IPS-18a (cell line): ENCODE measurements around the gene GPRIN3.

Experiments
- H3K27ac ChIP-seq: one replicate; pipeline ENCODE4 v1.5.1; 2013; ENCODE audit warnings: low read length
- H3K27me3 ChIP-seq: one replicate; pipeline ENCODE4 v1.6.1; 2013; ENCODE audit warnings: mild to moderate bottlenecking, low read length; ENCODE audit not compliant: control insufficient read depth, insufficient read depth
- H3K36me3 ChIP-seq: one replicate; pipeline ENCODE4 v1.6.1; 2013; ENCODE audit warnings: low read depth, low read length; ENCODE audit not compliant: control insufficient read depth
- H3K4me1 ChIP-seq: one replicate; pipeline ENCODE4 v1.6.1; 2013; ENCODE audit warnings: low read depth, low read length; ENCODE audit not compliant: control insufficient read depth
- H3K4me3 ChIP-seq: one replicate; pipeline ENCODE4 v1.5.1; 2013; ENCODE audit warnings: low read length
- H3K9ac ChIP-seq: one replicate; pipeline ENCODE4 v1.6.1; 2013; ENCODE audit warnings: mild to moderate bottlenecking, low read length, moderate library complexity
- H3K9me3 ChIP-seq: one replicate; pipeline ENCODE4 v1.6.1; 2013; ENCODE audit warnings: low read depth, low read length; ENCODE audit not compliant: control insufficient read depth

The GPRIN3 gene

GRCh38 chr4:89288430-89288829, 19.2 kb downstream of the GPRIN3 start:
- no peak overlapping the region for H3K27ac ChIP-seq
- H3K9ac ChIP-seq: no peak overlapping the region
- H3K27me3 ChIP-seq: no peaks in the 10 kb centered on the region
- no peak overlapping the region for H3K4me3 ChIP-seq
- no peaks in the 10 kb centered on the region for H3K9me3 ChIP-seq
- H3K4me1 ChIP-seq: no peaks in the 10 kb centered on the region
- no peaks in the 10 kb centered on the region for H3K36me3 ChIP-seq

GRCh38 chr4:89287945-89288344, 19.7 kb downstream of the GPRIN3 start:
- H3K27ac ChIP-seq: no peak overlapping the region
- no peaks in the 10 kb centered on the region for H3K9me3 ChIP-seq
- H3K4me1 ChIP-seq: no peaks in the 10 kb centered on the region
- H3K36me3 ChIP-seq: no peaks in the 10 kb centered on the region
- no peaks in the 10 kb centered on the region for H3K27me3 ChIP-seq
- H3K9ac ChIP-seq: no peak overlapping the region
- no peak overlapping the region for H3K4me3 ChIP-seq

GRCh38 chr4:89285745-89286144, 21.9 kb downstream of the GPRIN3 start:
- Histone ChIP-seq H3K36me3 (no peaks in the 10 kb centered on the region), H3K4me3 (no peak overlapping the region), H3K27ac (no peak overlapping the region), H3K4me1 (no peaks in the 10 kb centered on the region), H3K27me3 (no peaks in the 10 kb centered on the region), H3K9ac (no peak overlapping the region), H3K9me3 (no peaks in the 10 kb centered on the region)

- Histone ChIP-seq H3K27ac (no peak overlapping the region), H3K4me3 (no peak overlapping the region)
These were observed 22.8 kb downstream of the GPRIN3 start for GRCh38 chr4:89284828-89285227.

GRCh38 chr4:89284020-89284424, 23.6 kb downstream of the GPRIN3 start:
- H3K36me3 ChIP-seq: no peaks in the 10 kb centered on the region
- no peak overlapping the region for H3K4me3 ChIP-seq
- no peak overlapping the region for H3K27ac ChIP-seq
- H3K9me3 ChIP-seq: no peaks in the 10 kb centered on the region
- H3K4me1 ChIP-seq: no peaks in the 10 kb centered on the region
- no peak overlapping the region for H3K9ac ChIP-seq
- H3K27me3 ChIP-seq: no peaks in the 10 kb centered on the region

More at GRCh38 chr4:89284828-89285227, 22.8 kb downstream of the GPRIN3 start:
- Histone ChIP-seq H3K27me3 (no peaks in the 10 kb centered on the region), H3K4me1 (no peaks in the 10 kb centered on the region), H3K9me3 (no peaks in the 10 kb centered on the region), H3K9ac (no peak overlapping the region), H3K36me3 (no peaks in the 10 kb centered on the region)

GRCh38 chr4:89283226-89284009, 24.2 kb downstream of the GPRIN3 start:
- Histone ChIP-seq H3K9me3 (no peaks in the 10 kb centered on the region), H3K4me3 (no peak overlapping the region), H3K4me1 (no peaks in the 10 kb centered on the region), H3K36me3 (no peaks in the 10 kb centered on the region), H3K9ac (no peak overlapping the region), H3K27me3 (no peaks in the 10 kb centered on the region), H3K27ac (no peak overlapping the region)

GRCh38 chr4:89279385-89279784, 28.2 kb downstream of the GPRIN3 start:
- Histone ChIP-seq H3K27ac (no peak overlapping the region), H3K4me3 (no peak overlapping the region), H3K27me3 (no peaks in the 10 kb centered on the region)

GRCh38 chr4:89277412-89277811, 30.2 kb downstream of the GPRIN3 start:
- Histone ChIP-seq H3K9ac (no peak overlapping the region), H3K27ac (no peak overlapping the region), H3K4me3 (no peak overlapping the region), H3K4me1 (no peaks in the 10 kb centered on the region), H3K9me3 (no peaks in the 10 kb centered on the region), H3K36me3 (no peaks in the 10 kb centered on the region), H3K27me3 (no peaks in the 10 kb centered on the region)

More at GRCh38 chr4:89279385-89279784, 28.2 kb downstream of the GPRIN3 start:
- no peaks in the 10 kb centered on the region for H3K36me3 ChIP-seq
- no peaks in the 10 kb centered on the region for H3K9me3 ChIP-seq
- no peaks in the 10 kb centered on the region for H3K4me1 ChIP-seq
- H3K9ac ChIP-seq: no peak overlapping the region

GRCh38 chr4:89276296-89276695, 31.3 kb downstream of the GPRIN3 start:
- H3K27me3 ChIP-seq: no peaks in the 10 kb centered on the region
- no peak overlapping the region for H3K9ac ChIP-seq
- H3K36me3 ChIP-seq: no peaks in the 10 kb centered on the region
- no peaks in the 10 kb centered on the region for H3K4me1 ChIP-seq
- no peaks in the 10 kb centered on the region for H3K9me3 ChIP-seq
- no peak overlapping the region for H3K4me3 ChIP-seq
- H3K27ac ChIP-seq: no peak overlapping the region

GRCh38 chr4:89275587-89275986, 32.0 kb downstream of the GPRIN3 start:
- H3K27me3 ChIP-seq: no peaks in the 10 kb centered on the region
- H3K36me3 ChIP-seq: no peaks in the 10 kb centered on the region
- no peak overlapping the region for H3K4me3 ChIP-seq
- no peak overlapping the region for H3K27ac ChIP-seq
- H3K9me3 ChIP-seq: no peaks in the 10 kb centered on the region
- H3K9ac ChIP-seq: no peak overlapping the region
- no peaks in the 10 kb centered on the region for H3K4me1 ChIP-seq

- H3K27ac ChIP-seq: no peak overlapping the region
- no peaks in the 10 kb centered on the region for H3K36me3 ChIP-seq
- H3K4me1 ChIP-seq: no peaks in the 10 kb centered on the region
- no peaks in the 10 kb centered on the region for H3K9me3 ChIP-seq
- no peaks in the 10 kb centered on the region for H3K27me3 ChIP-seq
- no peak overlapping the region for H3K9ac ChIP-seq
- no peak overlapping the region for H3K4me3 ChIP-seq
These were observed 33.9 kb downstream of the GPRIN3 start for GRCh38 chr4:89273741-89274141.

GRCh38 chr4:89270792-89271191, 36.8 kb downstream of the GPRIN3 start:
- no peaks in the 10 kb centered on the region for H3K27me3 ChIP-seq
- no peaks in the 10 kb centered on the region for H3K36me3 ChIP-seq
- H3K4me1 ChIP-seq: no peaks in the 10 kb centered on the region
- no peak overlapping the region for H3K4me3 ChIP-seq
- no peak overlapping the region for H3K27ac ChIP-seq
- no peak overlapping the region for H3K9ac ChIP-seq
- H3K9me3 ChIP-seq: no peaks in the 10 kb centered on the region
